Measurements from ENCODE around the gene HSP90AB1.

HSP90AB1 gene

GRCh38 chr6:44211284-44211683 is 35.6 kb upstream of the HSP90AB1 start:
- Histone ChIP-seq H3K4me3 (replicated peaks; ENCODE audit: insufficient read depth, low read length) (no peak overlapping the region), H3K27me3 (ENCODE audit: insufficient read depth, poor library complexity, severe bottlenecking) (no peaks in the 10 kb centered on the region), H3K27ac (replicated peaks) (peak overlapping the region; percentile 25)
- TF ChIP-seq POLR2AphosphoS5 (IDR thresholded peaks at IDR 0.05; ENCODE audit: low read depth) (no peak), REST (IDR thresholded peaks at IDR 0.05; ENCODE audit: insufficient replicate concordance, low read depth) (no peak), SPI1 (IDR thresholded peaks at IDR 0.05; ENCODE audit: borderline replicate concordance, low read depth) (peak; percentile 72)
- DNase-seq (ENCODE audit: low read depth in 1 of 2, low spot score in 1 of 2) = peak in 1 of 2 experiments; percentile 62

GRCh38 chr6:44214307-44214706 is 32.6 kb upstream of the HSP90AB1 start:
- Histone ChIP-seq H3K27me3 (ENCODE audit: insufficient read depth, poor library complexity, severe bottlenecking) (no peaks in the 10 kb centered on the region), H3K4me3 (replicated peaks; ENCODE audit: insufficient read depth, low read length) (no peak overlapping the region), H3K27ac (replicated peaks) (no peak overlapping the region)
- no peak for DNase-seq (ENCODE audit: low read depth in 1 of 2, low spot score in 1 of 2)
- no peak for TF ChIP-seq SPI1 (IDR thresholded peaks at IDR 0.05; ENCODE audit: borderline replicate concordance, low read depth)
- no peak for TF ChIP-seq REST (IDR thresholded peaks at IDR 0.05; ENCODE audit: insufficient replicate concordance, low read depth)
- no peak for TF ChIP-seq GABPA (IDR thresholded peaks at IDR 0.05; ENCODE audit: low read depth)
- TF ChIP-seq CTCF (IDR thresholded peaks at IDR 0.05; ENCODE audit: insufficient read depth, low read length) = no peak
- no peak for TF ChIP-seq POLR2AphosphoS5 (IDR thresholded peaks at IDR 0.05; ENCODE audit: low read depth)

GRCh38 chr6:44216677-44217331 is 30.1 kb upstream of the HSP90AB1 start, which contains the start of gene MYMX:
Gene MYMX (plus strand): TSS chr6:44216926. CDS start chr6:44217472, 546 bp downstream.
- TF ChIP-seq POLR2AphosphoS5 (IDR thresholded peaks at IDR 0.05; ENCODE audit: low read depth) = no peak
- no peak for TF ChIP-seq GABPA (IDR thresholded peaks at IDR 0.05; ENCODE audit: low read depth)
- TF ChIP-seq REST (IDR thresholded peaks at IDR 0.05; ENCODE audit: insufficient replicate concordance, low read depth) = no peak
- TF ChIP-seq SPI1 (IDR thresholded peaks at IDR 0.05; ENCODE audit: borderline replicate concordance, low read depth) = no peak
- no peak for TF ChIP-seq CTCF (IDR thresholded peaks at IDR 0.05; ENCODE audit: insufficient read depth, low read length)

More at GRCh38 chr6:44216677-44217331, 30.1 kb upstream of the HSP90AB1 start, which contains the start of gene MYMX:
- Histone ChIP-seq H3K27ac (replicated peaks) (no peak within 1 kb of the TSS), H3K4me3 (replicated peaks; ENCODE audit: insufficient read depth, low read length) (no peak within 1 kb of the TSS), H3K27me3 (ENCODE audit: insufficient read depth, poor library complexity, severe bottlenecking) (no peaks in the 10 kb centered on the region)
- DNase-seq (ENCODE audit: low read depth in 1 of 2, low spot score in 1 of 2) = no peak
